ENCODE data around the gene TCERG1L. TPM values are rescaled to one million over a fixed set of nuclear protein-coding genes. Genes with fewer than 3 reads are reported as not detected.

TCERG1L gene
- total and polyA plus RNA-seq, 9 of the 15 experiments (the other 6 are each of a cell fraction or from before 2014, with no cell fraction given), result not detected

DNA sequence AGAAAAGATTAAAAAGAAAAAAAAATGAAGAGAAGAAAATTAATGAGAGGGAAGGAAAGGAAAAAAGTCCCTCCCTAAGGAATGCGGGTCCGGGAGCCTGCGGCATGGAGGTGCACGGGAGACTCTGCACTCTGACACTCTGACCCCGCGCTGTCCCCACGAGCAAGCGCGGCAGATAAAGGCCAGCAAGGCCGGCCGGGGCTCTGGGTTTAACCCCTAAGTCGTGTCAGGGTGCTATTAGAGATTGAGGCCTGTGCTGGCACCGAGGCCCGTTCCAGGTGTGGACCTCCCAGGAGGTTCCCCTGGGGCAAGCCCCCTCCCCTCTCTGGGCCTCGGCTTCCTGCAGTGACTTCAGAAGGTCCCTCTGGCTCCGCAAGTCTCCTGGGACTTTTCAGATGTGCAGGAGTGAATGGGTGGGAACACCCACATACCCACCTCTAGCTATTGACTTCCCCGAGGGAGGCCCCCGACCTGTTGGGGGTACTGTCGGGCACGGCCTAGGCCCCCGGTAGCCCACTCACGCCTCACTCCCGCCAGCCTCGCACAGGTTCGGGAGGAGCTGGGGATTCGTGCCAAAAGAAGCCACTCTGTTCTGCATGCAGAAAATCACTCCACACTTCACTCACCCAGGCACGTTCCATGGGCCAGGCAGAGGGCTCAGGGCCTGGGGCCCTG lies 164.1 kb downstream of the TCERG1L start:
- intact Hi-C loops (cut with micrococcal nuclease), result no loop called here
- Histone ChIP-seq H3K9me3 (replicated peaks; ENCODE audit: control insufficient read depth, insufficient read depth, low read depth, low read length) (no peaks in the 10 kb centered on the region), H3K36me3 (ENCODE audit: control insufficient read depth, insufficient read depth, low read length) (no peaks in the 10 kb centered on the region), H3K79me2 (ENCODE audit: control insufficient read depth, insufficient read depth, low read length) (no peaks in the 10 kb centered on the region), H4K20me1 (replicated peaks; ENCODE audit: control insufficient read depth, insufficient read depth, low read length) (no peaks in the 10 kb centered on the region), H3K4me1 (replicated peaks in 1 of 2; ENCODE audit: control insufficient read depth in 2 of 2, insufficient read depth in 2 of 2, low read length in 2 of 2) (no peaks in the 10 kb centered on the region), H3K9me1 (ENCODE audit: control insufficient read depth, insufficient read depth, low read length) (no peaks in the 10 kb centered on the region), H2AFZ (ENCODE audit: low read depth, low read length) (no peak overlapping the region), H3K9ac (ENCODE audit: insufficient read depth in 1 of 2, low read depth in 2 of 2, low read length in 2 of 2) (no peak overlapping the region), H3K27me3 (ENCODE audit: control insufficient read depth in 2 of 2, insufficient read depth in 2 of 2, low read length in 2 of 2) (peaks cover 0 to 7% of the 10 kb centered on the region in 2 experiments; a peak in 2 of 5 replicates), H3K4me3 (no peak overlapping the region), H3K4me2 (ENCODE audit: insufficient read depth, low read length) (no peak overlapping the region), H3K27ac (ENCODE audit: extremely low read depth, low read depth, low read length) (no peak overlapping the region)
- FAIRE-seq, result no peak
- ChIA-PET POLR2A (no interaction called here), CTCF (ENCODE audit: low intra/inter-chr PET ratio) (no interaction called here)
- no TSS peak for BruUV-seq (replicated peaks)
- no peak for ATAC-seq
- TF ChIP-seq MAFG (tag; conservative IDR thresholded peaks at IDR 0.05) (no peak), MYNN (IDR thresholded peaks at IDR 0.05) (no peak), MYNN (CRISPR knock-in tag; IDR thresholded peaks at IDR 0.05) (no peak), WHSC1 (IDR thresholded peaks at IDR 0.05; ENCODE audit: low read length) (no peak), GABPB1 (CRISPR knock-in tag; IDR thresholded peaks at IDR 0.05) (no peak), TRIM24 (IDR thresholded peaks at IDR 0.05) (no peak), SPI1 (IDR thresholded peaks at IDR 0.05; ENCODE audit: borderline replicate concordance, low read depth, low read length) (no peak)
- no peak for DNase-seq (ENCODE audit: extremely low read depth in 1 of 4, low spot score in 3 of 4)
- WGBS (ENCODE audit: insufficient coverage, low coverage, missing lambda C conversion rate), result 3% methylated on average over 12 of the region's 27 CpGs
- in situ Hi-C loops (cut with MboI), result no loop called here

DNA sequence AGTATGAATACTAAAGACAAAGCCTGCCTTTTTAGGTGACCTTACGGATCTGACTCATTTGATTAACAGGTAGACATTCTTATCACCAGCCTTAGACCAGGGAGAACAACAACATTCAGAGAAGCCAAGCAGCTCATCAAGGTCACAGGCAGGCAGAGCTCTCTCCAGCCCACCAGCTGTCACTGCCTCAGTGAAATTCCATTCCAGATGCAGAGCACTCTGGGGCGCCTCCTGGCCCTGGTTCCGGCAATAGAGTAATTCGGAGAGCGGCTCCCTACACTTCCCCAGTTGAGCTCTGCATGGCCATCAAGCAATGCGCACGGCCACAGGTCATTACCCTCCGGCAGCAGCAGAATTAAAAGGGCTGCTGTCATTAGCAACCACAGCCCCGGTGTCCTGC lies 164.7 kb downstream of the TCERG1L start:
- DNase-seq (ENCODE audit: extremely low read depth in 1 of 4, low spot score in 3 of 4) (no peak), FAIRE-seq (no peak), ATAC-seq (no peak)
- POLR2A ChIA-PET, result no interaction called here
- H2AFZ ChIP-seq (ENCODE audit: low read depth, low read length), result no peak overlapping the region
- 0% methylated on average over 7 of the region's 9 CpGs for WGBS (ENCODE audit: insufficient coverage, low coverage, missing lambda C conversion rate)
- no peak overlapping the region for H3K27ac ChIP-seq (ENCODE audit: extremely low read depth, low read depth, low read length)
- H3K9me1 ChIP-seq (ENCODE audit: control insufficient read depth, insufficient read depth, low read length), result no peaks in the 10 kb centered on the region
- no peaks in the 10 kb centered on the region for H3K9me3 ChIP-seq (replicated peaks; ENCODE audit: control insufficient read depth, insufficient read depth, low read depth, low read length)
- peaks cover 0 to 7% of the 10 kb centered on the region in 2 experiments; a peak in 2 of 5 replicates for H3K27me3 ChIP-seq (ENCODE audit: control insufficient read depth in 2 of 2, insufficient read depth in 2 of 2, low read length in 2 of 2)
- CTCF ChIA-PET (ENCODE audit: low intra/inter-chr PET ratio), result no interaction called here
- no peaks in the 10 kb centered on the region for H3K79me2 ChIP-seq (ENCODE audit: control insufficient read depth, insufficient read depth, low read length)
- intact Hi-C loops (cut with micrococcal nuclease), result no loop called here
- H3K4me3 ChIP-seq, result no peak overlapping the region
- no peaks in the 10 kb centered on the region for H4K20me1 ChIP-seq (replicated peaks; ENCODE audit: control insufficient read depth, insufficient read depth, low read length)
- no peaks in the 10 kb centered on the region for H3K4me1 ChIP-seq (replicated peaks in 1 of 2; ENCODE audit: control insufficient read depth in 2 of 2, insufficient read depth in 2 of 2, low read length in 2 of 2)
- no peak overlapping the region for H3K4me2 ChIP-seq (ENCODE audit: insufficient read depth, low read length)
- no peak overlapping the region for H3K9ac ChIP-seq (ENCODE audit: insufficient read depth in 1 of 2, low read depth in 2 of 2, low read length in 2 of 2)
- in situ Hi-C loops (cut with MboI), result no loop called here
- no peaks in the 10 kb centered on the region for H3K36me3 ChIP-seq (ENCODE audit: control insufficient read depth, insufficient read depth, low read length)
- no TSS peak for BruUV-seq (replicated peaks)
- no peak for TF ChIP-seq NFATC3 (IDR thresholded peaks at IDR 0.05)
- TF ChIP-seq HNRNPUL1 (IDR thresholded peaks at IDR 0.05; ENCODE audit: low read length), result no peak
- no peak for TF ChIP-seq PCBP1 (IDR thresholded peaks at IDR 0.05; ENCODE audit: low read depth, low read length, poor library complexity, severe bottlenecking)
- TF ChIP-seq, protein P1, sequence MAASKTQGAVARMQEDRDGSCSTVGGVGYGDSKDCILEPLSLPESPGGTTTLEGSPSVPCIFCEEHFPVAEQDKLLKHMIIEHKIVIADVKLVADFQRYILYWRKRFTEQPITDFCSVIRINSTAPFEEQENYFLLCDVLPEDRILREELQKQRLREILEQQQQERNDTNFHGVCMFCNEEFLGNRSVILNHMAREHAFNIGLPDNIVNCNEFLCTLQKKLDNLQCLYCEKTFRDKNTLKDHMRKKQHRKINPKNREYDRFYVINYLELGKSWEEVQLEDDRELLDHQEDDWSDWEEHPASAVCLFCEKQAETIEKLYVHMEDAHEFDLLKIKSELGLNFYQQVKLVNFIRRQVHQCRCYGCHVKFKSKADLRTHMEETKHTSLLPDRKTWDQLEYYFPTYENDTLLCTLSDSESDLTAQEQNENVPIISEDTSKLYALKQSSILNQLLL (CRISPR knock-in tag; IDR thresholded peaks at IDR 0.05; ENCODE audit: borderline replicate concordance), result no peak
- TF ChIP-seq NR2C2 (CRISPR knock-in tag; IDR thresholded peaks at IDR 0.05), result no peak
- no peak for TF ChIP-seq NR2C2 (tag; IDR thresholded peaks at IDR 0.05)
- no peak for TF ChIP-seq ZNF282 (CRISPR knock-in tag; IDR thresholded peaks at IDR 0.05)
- TF ChIP-seq WHSC1 (IDR thresholded peaks at IDR 0.05; ENCODE audit: low read length), result no peak
